HG02763 (cell line): ENCODE results near the gene SMARCB1.

Experiments used
- ATAC-seq: cut with Tn5 transposase; IDR thresholded peaks from one replicate; pipeline ENCODE4 v1.9.1; 2021; ENCODE audit warnings: mild to moderate bottlenecking, moderate library complexity; ENCODE audit not compliant: unreplicated experiment

Gene SMARCB1

GRCh38 chr22:23874871-23875270 is 88.1 kb downstream of the SMARCB1 start:
- no peak for ATAC-seq

DNA sequence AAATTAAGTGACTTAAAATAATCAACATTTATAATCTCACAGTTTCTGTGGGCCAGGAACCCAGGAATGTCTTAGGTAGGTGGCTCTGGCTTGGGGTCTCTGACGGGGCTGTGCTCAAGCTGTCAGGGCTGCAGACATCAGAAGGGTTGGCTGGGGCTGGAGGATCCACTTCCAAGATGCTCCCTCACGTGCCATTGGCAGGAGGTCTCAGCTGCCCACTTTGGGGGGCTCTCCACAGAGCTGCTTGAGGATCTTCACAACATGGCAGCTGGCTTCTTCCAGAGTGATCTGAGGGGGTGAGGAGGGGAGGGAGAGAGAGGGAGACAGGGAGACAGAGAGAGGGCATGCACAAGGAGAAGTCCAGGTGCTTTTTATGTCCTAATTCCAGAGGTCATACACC is 89.0 kb downstream of the SMARCB1 start:
- no peak for ATAC-seq

GRCh38 chr22:23877566-23877965 is 90.8 kb downstream of the SMARCB1 start:
- ATAC-seq = no peak

DNA sequence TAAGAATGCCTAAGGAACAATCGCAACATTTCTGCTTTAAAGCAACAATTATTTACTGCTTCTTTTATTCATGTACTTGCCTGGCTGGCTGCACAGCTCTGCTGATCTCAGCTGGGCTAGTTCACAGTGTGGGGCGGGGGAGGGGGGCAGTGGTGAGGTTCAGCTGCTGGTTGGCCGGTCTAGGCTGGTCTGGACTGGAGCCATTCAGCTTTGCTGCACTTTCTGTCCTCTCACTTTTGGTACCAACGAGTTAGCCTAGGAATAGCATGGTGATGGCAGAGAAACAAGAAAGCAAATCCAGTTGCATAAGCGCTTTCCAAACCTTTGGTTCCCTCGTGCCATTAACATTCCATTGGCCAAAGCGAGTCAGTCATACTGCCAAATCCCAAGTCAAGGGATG is 91.5 kb downstream of the SMARCB1 start:
- no peak for ATAC-seq

GRCh38 chr22:23882370-23882769 is 95.6 kb downstream of the SMARCB1 start:
- no peak for ATAC-seq

GRCh38 chr22:23883658-23884057 is 96.9 kb downstream of the SMARCB1 start:
- ATAC-seq = no peak

GRCh38 chr22:23884140-23884539 is 97.4 kb downstream of the SMARCB1 start:
- no peak for ATAC-seq
